ENCODE results near the gene ROS1.
"Not testable (repeated sequence)": the region's sequence is repeated elsewhere in the genome, so short reads cannot be mapped to it uniquely, and the experiment has no call there.

ROS1 gene

DNA sequence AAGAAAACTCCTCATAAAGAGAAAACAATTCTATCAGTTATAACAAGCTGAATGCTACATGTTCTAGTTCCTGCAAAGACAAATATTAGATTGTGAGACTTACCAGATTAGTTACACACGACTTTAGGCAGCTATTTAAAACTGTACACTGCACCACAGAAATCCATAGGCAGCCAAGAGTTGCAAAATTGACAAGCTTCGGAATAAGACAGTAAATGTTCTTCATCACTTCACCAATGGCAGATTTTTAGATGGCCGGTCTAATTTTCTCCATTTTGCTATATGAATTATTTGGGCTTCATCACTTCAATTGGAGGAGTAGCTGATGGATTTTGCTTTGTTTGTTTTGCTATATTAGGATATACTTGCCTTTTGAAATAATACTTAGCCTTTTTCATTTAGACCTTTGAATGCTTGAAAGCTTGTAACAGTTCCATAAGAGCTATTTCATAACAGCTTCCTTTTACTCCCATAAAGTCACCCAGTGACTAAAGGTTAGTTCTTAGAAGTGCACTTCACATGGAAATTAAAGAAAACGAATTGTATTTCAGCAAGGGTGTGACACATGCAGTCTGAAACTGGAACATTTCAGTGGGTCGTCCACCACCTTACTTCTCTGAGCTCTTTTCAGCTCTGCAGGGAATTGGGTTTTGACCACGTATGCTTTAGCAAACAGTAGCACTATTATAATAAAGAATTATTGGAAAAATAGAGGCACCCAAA is at the start of gene ROS1:
ROS1 (minus strand) TSS at position 512 of the 723 bp plus-strand sequence; CDS start at position 226, 286 bp downstream.
- DNase-seq, result no peak

DNA sequence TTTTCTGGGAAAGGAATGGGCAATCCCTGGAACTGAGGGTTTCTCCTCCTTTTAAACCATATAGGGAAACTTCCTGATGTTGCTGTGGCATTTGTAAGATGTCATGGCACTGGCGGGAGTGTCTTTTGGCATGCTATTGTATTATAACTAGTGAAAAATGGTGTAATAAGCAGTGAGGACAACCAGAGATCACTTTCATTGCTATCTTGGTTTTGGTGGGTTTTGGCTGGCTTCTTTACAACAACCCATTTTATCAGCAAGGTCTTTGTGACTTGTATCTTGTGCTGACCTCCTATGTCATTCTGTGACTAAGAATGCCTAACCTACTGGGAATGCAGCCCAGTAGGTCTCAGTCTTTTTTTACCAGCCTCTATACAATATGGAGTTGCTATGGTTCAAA is 47.7 kb upstream of the ROS1 start:
- no peak for DNase-seq

DNA sequence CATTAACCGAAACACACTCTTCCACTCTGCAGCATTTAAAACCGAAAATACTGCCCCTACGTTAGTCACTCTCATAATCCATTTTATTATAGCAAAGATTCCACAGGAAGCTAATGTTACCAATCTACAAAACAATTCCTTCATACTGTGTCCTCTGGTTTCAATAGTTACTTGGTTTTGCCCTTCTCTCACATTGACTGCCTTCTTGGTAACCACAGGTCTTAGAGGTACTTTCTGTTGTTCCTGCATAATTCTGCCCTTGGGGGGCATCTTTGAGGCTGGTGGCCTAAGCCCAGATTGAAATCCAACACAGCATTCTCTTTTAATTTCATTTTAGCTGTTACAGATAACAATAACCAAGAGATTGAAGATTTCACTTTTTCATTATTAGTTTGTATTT is 46.9 kb upstream of the ROS1 start:
- DNase-seq, result no peak

DNA sequence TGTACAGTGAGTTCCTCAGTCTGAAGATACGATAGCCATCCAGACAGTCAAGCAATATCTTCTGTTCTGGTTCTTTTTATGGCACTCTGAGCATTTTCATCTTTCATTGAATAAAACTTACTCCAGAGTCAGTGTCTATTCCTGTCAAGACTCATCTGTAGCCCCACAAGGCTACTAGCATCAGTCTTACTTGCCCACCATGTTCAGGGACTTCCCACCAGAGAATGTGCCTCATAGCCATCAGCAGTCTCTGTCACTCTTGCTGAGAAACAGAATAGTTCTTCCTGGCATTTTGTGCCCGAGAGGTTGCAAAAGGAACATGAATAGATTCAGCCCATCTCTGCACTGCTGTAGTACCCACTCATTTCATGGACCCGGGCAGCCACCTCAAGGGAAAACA is 44.0 kb upstream of the ROS1 start:
- no peak for DNase-seq

DNA sequence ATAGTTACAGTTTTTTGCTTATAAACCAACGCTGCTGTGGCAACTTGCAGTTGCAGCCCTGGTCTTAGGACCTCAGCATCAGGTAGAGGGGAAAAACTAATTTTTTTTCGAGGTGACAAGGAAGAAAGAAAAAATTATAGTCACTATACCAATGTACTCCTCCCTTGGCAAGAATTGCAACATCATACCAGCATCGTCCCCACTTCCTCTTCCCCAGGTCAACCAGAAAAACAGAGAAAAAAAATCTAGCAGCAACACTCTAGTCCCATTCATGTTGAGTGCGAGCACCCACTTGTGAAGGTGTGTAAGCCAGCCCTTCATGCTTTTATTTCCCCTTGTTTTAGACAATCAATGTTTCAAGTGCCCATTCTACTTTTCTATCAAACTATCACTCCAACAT is 43.6 kb upstream of the ROS1 start:
- DNase-seq, result no peak

DNA sequence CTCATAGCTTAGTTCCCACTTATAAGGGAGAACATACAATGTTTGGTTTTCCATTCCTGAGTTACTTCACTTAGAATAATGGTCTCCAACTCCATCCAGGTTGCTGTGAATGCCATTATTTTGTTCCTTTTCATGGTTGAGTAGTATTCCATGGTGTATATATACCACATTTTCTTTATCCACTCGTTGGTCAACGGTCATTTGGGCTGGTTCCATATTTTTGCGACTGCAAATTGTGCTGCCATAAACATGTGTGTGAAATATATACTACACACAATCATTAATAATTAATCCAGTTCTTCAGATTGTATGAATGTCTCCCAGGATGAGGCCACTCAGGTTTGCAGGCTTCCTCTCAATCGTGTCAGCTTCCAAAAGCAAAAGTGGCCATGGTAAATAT is 42.8 kb upstream of the ROS1 start:
- not testable (repeated sequence) for DNase-seq

DNA sequence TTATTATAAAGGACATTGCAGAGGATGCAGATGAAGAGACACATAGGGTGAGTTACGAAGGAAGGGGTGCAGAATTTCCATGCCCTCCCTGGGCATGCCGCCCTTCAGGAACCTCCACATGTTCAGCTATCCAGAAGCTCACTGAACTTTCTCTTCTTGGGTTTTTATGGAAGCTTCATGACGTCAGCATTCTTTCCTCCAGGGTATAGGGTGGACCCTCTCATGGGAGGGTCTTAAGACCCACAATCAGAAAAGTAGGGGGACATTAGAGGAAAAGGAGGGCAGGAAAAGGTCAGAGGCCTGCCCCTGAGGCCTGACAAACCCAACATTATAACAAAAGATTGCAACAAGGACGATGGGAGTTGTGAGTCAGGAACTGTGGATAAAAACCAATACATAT is 42.1 kb upstream of the ROS1 start:
- DNase-seq, result no peak

DNA sequence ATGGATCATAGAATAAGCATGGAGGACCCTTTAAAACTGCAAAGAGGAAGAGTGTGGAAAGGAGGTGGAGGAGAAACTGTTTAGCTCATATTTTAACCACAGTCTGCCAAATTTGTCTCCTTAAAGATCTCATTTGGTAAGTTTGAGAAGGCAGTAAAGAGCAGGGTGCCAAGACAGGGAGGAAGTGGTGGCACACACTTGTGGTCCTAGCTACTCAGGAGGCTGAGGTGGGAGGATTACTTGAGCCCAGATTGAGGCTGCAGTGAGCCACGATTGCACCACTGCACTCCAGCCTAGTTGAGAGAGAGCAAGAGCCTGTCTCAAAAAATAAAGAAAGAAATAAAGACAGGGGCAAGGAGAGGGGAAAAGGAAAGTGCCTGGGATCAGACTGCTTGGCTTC is 39.9 kb upstream of the ROS1 start:
- DNase-seq, result no peak

DNA sequence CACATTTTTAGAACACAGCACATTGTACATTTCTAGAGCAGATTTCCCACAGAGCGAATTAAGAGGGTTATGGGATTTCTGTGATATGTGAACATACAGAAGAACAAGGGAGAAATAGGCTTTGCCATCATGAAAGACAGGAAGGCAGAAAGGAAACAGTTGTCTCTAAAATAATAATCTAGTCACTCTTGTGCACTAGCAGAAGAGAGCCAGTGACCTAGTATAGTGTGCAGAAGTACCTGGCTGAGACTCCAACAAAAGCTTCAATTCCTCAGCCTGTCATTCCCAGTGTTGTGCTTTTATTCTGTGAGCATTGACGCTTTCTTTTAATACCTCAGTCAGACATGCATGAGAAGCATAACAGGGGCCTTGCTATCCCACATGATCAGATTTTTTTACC is 39.0 kb upstream of the ROS1 start:
- no peak for DNase-seq

DNA sequence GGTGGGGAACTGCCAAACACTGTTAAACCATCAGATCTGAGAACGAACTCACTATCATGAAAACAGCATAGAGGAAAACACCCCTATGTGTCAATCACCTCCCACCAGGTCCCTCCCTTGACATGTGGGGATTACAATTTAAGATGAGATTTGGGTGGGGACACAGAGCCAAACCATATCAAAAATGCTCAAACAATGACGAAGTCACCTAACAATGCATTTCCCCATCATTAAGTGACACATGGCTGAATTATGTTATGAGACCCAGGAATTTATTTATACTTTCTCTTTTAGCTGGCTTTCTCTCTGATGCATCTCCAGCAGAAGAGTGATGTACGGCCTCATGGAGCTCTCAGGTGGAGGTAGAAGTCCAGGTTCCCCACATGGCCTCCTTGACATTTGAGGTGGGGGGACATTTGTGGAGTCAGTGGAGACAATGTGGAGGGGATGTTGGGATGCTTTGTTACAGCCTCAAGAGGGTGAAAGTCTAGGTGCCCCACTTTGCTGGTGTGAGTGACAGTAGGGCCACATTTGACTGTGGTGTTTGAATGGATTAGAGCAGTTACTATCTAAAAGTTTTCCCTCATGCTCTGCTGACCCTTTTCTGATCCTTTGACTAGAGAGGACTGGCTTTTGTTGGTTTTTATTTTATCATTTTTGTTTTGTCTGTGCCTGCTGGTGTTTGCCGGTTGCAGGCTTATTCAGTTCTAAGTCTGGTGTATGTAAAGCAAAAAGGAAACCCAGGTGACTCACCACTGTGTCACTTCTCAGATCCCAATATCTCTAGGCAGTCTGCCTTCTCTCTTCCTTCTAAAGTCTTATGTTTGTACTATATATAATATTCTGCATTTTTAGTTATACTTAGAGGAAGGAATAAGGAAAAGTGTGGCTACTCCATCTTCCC is 38.3 kb upstream of the ROS1 start:
- no peak for DNase-seq

DNA sequence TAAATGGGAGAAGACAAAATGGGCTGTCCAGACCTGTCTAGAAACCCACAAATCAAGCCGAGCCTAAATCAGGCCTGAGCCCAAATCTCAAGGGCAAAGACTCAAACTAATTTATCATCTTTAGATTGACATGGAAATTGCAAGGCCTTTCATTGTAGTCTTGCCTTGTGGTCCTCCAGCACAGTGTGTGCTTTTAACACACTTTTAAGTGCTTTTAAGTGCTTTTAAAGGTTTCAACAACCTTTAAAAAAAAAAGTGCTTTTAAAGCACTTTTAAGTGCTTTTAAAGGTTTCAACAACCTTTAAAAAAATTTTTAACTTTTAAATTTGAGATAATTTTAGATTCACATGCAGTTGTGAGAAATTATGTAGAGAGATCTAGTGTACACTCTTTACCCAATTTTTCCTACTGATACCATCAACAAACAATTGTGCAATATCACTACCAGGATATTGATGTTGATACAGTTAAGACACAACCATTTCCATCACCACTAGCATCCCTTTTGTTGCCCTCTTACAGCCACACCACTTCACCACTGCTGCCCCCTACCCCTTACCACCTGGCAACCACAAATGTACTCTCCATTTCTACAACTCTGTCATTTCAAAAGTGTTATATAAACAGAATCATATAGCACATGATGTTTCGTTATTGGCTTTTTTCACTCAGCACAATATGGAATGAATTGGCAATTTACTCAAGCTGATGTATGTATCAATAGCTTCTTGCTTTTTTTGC is 33.6 kb upstream of the ROS1 start:
- DNase-seq, result no peak

DNA sequence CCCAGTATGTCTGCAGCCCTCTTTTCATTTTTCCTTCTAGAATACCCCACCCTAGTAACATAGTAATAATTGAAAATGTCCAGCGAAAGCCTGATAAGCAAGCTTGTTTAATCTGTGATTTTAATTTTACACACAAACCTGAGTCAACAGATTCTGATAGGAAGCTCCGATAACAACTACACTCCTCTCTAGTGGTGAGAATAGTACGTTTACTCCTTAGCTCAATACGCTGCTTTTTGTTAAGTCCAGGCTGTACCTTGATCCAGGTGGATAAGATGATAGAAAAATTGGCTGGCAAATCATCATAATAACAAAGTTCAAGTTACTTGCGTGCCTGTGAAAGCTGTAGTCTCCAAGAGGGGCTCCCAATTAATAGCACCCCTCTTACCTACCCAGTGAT is 31.3 kb upstream of the ROS1 start:
- no peak for DNase-seq

DNA sequence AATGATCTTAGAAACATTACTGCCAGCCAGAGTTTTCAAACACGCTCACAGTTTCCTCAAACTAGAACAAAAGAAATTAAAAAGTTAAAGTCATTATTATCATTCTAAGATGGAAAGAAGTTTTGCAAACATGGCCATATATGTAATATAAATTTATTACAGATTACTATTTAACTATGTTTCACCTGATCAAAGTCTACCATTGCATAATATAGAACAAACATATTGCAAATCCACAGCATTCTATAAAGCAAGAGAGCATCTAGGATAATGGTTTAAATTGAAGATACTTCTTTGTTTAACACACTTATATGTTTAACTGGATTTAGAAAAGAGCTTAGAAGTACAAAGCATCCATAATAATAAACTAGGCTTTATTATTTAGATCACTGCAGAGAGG is 30.5 kb upstream of the ROS1 start:
- DNase-seq, result no peak

DNA sequence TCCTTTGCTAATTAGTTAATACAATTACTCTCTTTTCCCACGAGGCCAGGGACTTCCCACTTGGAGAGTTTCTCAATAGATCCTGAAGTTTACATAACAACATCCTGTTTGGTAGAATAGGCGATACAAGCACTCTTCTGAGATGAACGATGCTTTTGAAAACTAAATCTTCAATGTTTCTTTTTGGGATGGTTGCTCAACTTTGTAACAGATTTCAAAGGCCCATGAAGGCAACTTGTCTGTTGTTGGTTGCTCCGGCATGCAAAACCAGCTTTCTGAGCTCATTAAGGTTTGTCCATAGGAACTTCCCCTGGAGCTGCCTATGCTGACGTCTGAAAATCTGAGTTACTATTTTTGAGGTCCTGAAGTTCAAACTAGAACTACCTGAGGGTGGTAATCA is 25.9 kb upstream of the ROS1 start:
- no peak for DNase-seq

DNA sequence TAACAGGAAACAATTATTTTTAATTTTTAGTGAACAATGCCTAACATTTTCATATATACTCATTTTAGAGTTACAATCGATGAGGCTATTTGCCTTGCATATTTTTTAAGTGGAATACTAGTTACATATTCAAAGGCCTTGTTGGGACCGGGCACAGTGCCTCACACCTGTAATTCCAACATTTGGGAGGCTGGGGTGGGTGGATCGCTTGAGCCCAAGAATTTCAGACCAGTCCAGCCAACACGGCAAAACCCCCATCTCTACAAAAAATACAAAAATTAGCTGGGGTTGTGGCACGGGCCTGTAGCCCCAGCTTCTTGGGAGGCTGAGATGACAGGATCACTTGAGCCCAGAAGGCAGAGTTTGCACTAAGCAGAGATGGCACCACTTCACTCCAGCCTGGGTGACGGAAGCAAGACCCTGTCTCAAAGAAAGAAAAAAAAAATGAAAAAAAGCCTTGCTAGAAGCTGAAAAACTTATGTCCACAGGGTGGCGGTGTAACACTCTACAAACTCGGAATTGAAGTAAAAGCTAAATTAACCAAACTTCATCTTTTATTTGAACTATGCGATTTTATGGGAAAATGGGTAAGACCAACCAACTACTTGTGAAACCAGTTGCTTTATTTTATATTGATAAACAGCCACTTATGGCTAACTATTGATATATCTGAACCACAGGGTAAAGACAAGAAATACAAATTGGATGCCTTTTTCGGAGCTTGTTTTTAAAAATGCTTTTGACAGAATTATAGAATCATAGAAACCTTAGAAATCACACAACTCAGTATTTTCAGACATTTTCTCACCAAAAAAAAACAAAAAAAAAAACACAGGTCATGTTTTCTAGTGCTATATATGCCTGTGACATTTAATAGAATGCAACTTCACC is 24.1 kb upstream of the ROS1 start:
- no peak for DNase-seq

DNA sequence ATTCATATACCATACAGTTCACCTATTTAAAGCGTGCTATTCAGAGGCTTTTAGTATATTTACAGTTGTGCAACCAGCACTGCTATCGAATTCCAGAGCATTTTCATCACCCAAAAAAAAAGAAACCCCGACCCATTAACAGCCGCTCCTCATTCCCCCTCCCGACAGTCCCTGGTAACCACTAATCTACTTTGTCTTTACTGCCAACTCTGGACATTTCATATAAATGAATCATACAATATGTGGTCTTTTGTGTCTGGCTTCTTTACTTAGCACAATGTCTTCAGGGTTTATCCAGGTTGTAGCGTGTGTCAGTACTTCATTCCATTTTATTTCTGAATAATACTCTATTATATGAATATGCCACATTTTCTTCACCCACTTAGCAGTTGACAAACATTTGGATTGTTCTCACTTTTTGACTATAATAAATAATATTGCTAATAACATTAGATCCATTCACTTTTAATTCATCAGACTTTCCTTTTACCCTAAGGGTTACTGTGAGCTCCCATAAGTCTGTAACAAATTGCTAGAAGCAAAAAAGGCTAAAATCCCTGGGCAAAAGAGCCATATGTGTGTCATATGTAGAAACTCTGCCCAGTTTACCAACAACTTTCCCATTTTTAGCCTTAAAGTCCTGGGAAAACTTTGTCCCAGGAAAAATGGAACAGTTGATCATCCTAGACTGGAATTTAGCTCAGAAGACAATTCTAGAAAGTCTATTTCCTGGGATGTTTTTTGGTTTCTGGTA is 23.2 kb upstream of the ROS1 start:
- DNase-seq, result no peak

DNA sequence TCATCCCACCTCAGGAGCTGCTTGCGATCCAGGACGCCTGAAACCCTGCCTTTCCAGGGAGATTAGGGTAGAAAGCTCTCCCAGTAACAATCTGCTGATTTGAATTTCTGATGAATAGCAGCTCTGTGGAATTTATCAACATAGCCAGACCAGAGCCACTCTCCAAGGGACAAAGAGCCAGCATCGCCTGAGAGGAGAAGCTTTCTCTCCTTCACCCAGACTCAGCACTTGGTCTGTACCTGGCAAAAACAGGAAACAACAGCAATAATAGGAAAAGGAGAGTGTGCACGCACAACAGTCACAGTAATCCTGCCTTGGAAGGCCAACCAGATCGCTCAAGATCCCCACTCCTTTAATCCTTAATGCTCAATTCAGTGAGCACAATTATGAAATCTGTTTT is 22.3 kb upstream of the ROS1 start:
- no peak for DNase-seq

DNA sequence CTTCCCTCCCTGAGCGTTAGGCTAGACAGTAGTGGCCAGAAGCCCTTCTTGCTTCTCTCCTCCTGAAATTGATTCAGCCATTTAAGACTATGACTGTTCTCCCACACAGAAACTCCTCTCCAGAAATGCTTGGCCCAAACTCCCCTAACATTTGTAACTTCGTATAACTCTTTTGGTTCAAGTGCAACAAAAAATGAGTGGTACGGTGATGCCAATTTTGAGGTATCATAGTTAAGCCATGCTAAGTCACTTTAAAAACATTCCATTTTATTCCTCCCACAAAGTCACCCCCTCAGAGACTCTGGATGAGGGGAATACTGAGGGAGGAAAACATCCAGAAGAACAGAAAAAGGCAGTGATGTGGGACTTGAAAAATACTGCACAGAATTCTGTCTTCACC is 21.1 kb upstream of the ROS1 start:
- no peak for DNase-seq

DNA sequence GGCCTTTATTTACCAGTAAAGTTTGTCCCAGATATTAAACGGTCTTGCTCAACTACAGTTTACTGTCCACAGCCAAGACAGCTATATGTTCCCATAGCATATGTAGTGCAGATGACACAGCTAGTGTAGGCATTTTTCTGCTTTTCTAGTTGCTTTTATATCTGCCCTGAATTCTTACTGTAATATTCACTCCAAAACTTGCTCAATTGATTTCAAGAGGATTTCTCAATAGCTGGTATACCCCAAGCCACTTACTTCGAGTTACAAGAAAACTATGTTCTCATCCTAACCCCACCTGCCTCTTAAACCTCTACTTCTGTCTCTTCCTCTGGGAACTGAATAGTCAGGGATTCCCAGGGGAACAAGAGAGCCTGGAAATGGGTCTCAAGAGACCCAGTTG is 18.9 kb upstream of the ROS1 start:
- no peak for DNase-seq

DNA sequence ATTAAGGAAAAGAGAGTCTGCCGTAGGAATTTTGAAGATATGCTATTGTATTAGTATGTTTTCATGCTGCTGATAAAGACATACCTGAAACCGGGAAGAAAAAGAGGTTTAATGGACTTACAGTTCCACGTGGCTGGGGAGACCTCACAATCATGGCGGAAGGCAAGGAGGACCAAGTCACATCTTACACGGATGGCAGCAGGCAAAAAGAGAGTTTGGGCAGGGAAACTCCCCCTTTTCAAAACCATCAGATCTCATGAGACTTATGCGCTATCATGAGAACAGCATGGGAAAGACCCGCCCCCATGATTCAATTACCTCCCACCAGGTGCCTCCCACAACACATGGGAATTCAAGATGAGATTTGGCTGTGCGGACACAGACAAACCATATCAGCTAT is 16.6 kb upstream of the ROS1 start:
- not testable (repeated sequence) for DNase-seq

DNA sequence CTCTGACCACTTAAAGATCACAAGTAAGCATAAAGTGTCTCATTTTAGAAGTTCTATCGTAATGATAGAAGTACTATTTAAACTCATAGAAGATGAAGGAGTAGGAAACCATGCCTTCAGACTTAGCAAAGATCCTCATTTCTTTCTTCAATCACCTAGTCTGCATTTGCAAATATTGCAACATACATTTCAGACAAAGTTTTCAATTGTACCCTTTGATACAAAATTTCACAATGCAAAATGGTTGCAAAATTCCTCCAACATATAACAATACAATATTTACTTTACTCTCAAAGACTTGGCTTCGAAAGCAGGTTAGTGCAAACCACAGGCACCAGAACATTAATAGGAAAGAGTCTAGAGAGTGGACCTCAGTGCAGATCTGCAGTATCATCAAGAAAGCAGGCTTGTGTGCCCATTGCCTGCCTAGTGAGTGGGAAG is 16.1 kb upstream of the ROS1 start:
- DNase-seq, result no peak
